HAP-1 (cell line): ENCODE results near the gene ABCC3.
A peak's percentile ranks its signal among the peaks of the same experiment; 100 is the strongest.

ENCODE experiments used
- DNase-seq, 2 experiments: peaks; one replicate each; pipeline ENCODE4 v3.0.0-alpha.2; 2016 to 2020; ENCODE audit warnings: low spot score in 2 of 2
- H3K27me3 ChIP-seq: fragments of 250-450 bp; sonication (Bioruptor Pico); 2 replicates; pipeline ENCODE4 v1.5.1; 2020; ENCODE audit warnings: low read depth, mild to moderate bottlenecking, moderate library complexity
- H3K36me3 ChIP-seq: fragments of 250-450 bp; sonication (Bioruptor Pico); replicated peaks from 2 replicates; pipeline ENCODE4 v1.5.1; 2020; ENCODE audit warnings: mild to moderate bottlenecking
- H3K4me1 ChIP-seq: fragments of 250-450 bp; sonication (Bioruptor Pico); 2 replicates; pipeline ENCODE4 v1.5.1; 2020; ENCODE audit warnings: mild to moderate bottlenecking
- H3K4me3 ChIP-seq: fragments of 250-450 bp; sonication (Bioruptor Pico); 2 replicates; pipeline ENCODE4 v1.5.1; 2020; ENCODE audit warnings: mild to moderate bottlenecking, moderate library complexity
- H3K9me3 ChIP-seq: fragments of 250-450 bp; sonication (Bioruptor Pico); 2 replicates; pipeline ENCODE4 v1.5.1; 2020; ENCODE audit warnings: mild to moderate bottlenecking, moderate library complexity
- in situ Hi-C: fragments of 300-500 bp; cut with MboI; formaldehyde crosslinking; loops from 3 replicates; pipeline ENCODE4 v1.14.3; 2020; ENCODE audit warnings: low sequenced_read_pairs, inconsistent platforms, mixed read lengths

ABCC3 gene

DNA sequence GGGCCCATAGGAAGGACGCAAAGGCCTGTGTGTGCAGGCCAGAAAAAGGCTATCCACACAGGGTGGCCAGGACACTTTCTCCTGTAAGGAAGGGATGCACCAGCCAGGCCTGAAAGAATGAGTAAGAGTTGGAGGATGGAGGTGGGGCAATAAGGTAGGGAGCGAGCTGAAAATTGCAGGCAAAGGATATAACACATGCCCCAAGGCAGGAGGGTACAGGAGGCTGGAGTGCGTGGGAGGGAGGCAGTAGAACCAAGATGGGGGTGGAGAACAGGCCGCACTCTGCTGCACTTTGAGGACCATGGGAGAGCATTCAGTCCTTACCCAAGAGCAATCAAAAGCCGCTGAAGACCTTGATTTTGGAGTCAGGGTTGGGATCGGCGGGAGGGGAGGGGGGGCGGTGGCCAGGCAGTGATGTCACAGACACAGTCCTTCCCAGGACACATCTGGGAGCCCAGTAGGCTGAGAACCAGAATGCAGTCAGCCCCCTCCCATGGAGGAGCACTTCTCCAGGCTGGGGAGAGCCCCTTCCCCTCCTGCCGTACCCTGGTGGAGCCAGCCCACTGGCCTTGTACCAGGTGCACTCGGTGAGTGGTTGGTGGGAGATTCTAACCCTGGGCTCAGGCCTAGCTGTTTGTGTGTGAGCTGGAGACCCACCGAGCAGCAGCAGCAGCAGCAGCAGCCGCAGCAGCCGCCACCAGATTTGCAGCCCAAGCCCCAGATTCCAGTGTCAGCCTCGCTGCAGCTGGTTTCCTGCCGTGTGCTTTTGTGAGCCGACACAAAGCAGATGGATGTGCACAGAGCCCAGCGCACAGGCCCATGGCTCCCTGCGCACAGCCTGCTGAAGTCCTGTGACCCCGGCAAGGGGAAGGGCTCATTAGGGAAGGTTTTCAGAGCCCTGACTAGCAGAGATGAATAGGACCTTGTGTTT lies 55.5 kb downstream of the ABCC3 start:
- no peaks in the 10 kb centered on the region for H3K4me1 ChIP-seq
- DNase-seq, result no peak
- no peaks in the 10 kb centered on the region for H3K27me3 ChIP-seq
- in situ Hi-C loops, result no loop called here
- H3K9me3 ChIP-seq, result no peaks in the 10 kb centered on the region
- no peak overlapping the region for H3K4me3 ChIP-seq
- H3K36me3 ChIP-seq, result peaks cover 26% of the 10 kb centered on the region

DNA sequence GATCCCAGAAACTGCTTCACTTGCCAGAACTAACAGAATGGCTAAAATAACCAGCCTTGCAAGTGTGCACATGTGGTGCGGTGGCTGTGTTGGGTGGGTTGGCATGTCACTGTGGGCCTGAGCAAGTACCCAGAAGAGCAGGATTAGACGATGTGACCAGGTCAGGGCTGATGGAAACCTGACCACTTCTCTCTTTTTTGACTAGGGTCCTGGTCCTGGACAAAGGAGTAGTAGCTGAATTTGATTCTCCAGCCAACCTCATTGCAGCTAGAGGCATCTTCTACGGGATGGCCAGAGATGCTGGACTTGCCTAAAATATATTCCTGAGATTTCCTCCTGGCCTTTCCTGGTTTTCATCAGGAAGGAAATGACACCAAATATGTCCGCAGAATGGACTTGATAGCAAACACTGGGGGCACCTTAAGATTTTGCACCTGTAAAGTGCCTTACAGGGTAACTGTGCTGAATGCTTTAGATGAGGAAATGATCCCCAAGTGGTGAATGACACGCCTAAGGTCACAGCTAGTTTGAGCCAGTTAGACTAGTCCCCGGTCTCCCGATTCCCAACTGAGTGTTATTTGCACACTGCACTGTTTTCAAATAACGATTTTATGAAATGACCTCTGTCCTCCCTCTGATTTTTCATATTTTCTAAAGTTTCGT lies 56.3 kb downstream of the ABCC3 start:
- Histone ChIP-seq H3K9me3 (no peaks in the 10 kb centered on the region), H3K4me3 (no peak overlapping the region), H3K27me3 (no peaks in the 10 kb centered on the region), H3K36me3 (peaks cover 34% of the 10 kb centered on the region), H3K4me1 (no peaks in the 10 kb centered on the region)
- DNase-seq, result no peak
- in situ Hi-C loops, result no loop called here

GRCh38 chr17:50691550-50692447 lies 57.1 kb downstream of the ABCC3 start:
- in situ Hi-C loops, result no loop called here
- no peaks in the 10 kb centered on the region for H3K27me3 ChIP-seq
- DNase-seq, result no peak
- no peak overlapping the region for H3K4me3 ChIP-seq
- H3K4me1 ChIP-seq, result no peaks in the 10 kb centered on the region
- H3K9me3 ChIP-seq, result no peaks in the 10 kb centered on the region
- peaks cover 42% of the 10 kb centered on the region for H3K36me3 ChIP-seq

DNA sequence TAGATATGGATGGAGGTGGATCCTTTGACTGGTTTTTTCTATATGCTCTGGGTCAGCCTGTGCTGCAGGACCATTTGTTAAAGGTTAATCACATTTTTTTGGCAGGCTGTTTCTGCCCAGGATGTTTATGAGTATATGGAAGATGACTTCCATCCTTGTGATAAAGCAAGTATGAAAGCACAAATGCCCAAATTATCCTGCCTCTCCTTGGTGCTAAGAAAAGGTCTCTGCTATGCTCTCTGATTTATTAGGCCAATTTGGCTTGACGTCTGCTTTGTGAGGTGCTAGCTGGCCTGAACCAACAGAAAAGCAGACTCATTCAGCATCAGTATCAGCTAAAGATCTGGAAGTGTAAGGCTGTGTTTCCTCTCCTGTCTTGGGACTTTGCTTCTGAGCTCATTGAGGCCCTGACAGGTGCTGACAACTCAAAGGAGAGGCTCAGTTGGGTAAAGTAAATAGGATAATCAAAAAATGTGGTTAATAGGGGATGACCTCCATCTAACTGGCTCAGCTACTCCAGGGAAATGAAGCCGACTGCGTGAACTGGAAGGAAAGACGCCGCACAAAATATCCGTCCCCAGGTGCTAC lies 57.9 kb downstream of the ABCC3 start:
- Histone ChIP-seq H3K4me1 (no peaks in the 10 kb centered on the region), H3K4me3 (no peak overlapping the region), H3K36me3 (peaks cover 49% of the 10 kb centered on the region), H3K9me3 (no peaks in the 10 kb centered on the region), H3K27me3 (no peaks in the 10 kb centered on the region)
- no peak for DNase-seq
- in situ Hi-C loops, result no loop called here

DNA sequence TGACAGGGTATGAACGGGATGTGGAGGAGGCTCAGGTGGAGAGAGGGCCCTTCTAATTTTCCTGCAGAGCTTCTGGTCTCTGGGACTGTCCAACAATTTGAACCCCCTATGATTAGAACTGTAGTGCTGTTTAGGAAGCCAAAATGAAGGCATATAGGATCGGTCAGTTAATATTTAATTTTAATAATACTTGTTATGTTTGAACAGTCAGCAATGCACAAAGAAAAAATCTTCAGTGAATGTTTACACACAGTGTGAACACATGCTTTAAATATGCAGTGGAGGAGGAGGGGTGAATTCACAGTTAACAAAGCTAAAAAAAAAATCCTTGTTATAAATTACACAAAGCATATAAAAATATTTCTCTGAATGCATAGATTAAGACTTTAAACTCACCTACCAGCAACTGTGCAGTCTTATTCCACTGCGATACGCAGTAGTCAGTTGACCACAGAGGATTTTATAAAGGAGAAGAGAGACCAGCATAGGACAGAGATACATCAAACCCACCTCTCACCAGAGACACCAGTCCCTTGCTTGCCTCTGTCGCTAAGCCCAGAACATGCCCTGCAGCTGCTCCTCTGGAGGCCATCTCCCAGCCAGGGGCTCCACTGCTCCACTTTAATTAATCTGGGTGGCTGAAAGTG lies 58.5 kb downstream of the ABCC3 start:
- Histone ChIP-seq H3K27me3 (no peaks in the 10 kb centered on the region), H3K4me3 (no peak overlapping the region), H3K36me3 (peaks cover 55% of the 10 kb centered on the region), H3K4me1 (no peaks in the 10 kb centered on the region), H3K9me3 (no peaks in the 10 kb centered on the region)
- no peak for DNase-seq
- in situ Hi-C loops, result no loop called here

GRCh38 chr17:50696365-50696879 lies 61.7 kb downstream of the ABCC3 start:
- Histone ChIP-seq H3K9me3 (no peaks in the 10 kb centered on the region), H3K36me3 (peaks cover 82% of the 10 kb centered on the region), H3K27me3 (no peaks in the 10 kb centered on the region), H3K4me3 (no peak overlapping the region), H3K4me1 (no peaks in the 10 kb centered on the region)
- DNase-seq, result no peak
- in situ Hi-C loops, result loop anchor here (5.0 kb wide), 1 partner anchor 149 kb away; the partner anchor contains the start of gene SPATA20

DNA sequence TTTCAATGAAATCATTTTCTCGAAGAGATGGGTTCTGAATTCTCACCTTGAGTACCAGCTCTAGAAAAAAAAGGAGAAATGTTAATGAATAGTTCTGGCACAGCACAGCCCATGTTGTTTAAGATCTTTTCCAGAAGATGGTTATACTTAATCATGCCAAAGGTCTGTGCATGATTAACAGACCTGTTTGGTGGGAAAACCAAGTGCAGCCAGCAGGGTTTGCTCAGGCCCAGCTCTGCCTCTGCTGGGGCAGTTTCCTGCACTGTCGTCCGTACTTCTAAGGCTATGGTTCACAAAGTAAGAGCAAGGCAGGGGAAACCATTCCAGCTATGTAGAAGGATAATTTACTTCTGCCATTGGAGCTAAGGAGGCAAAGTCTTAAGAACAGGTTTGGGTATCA lies 62.4 kb downstream of the ABCC3 start:
- Histone ChIP-seq H3K4me3 (no peak overlapping the region), H3K9me3 (no peaks in the 10 kb centered on the region), H3K4me1 (no peaks in the 10 kb centered on the region), H3K36me3 (peaks cover 86% of the 10 kb centered on the region), H3K27me3 (no peaks in the 10 kb centered on the region)
- DNase-seq, result no peak
- in situ Hi-C loops, result loop anchor here (5.0 kb wide), 1 partner anchor 150 kb away; the partner anchor contains the start of gene SPATA20

GRCh38 chr17:50697663-50698272 lies 63.1 kb downstream of the ABCC3 start:
- no peak for DNase-seq
- no peak overlapping the region for H3K4me3 ChIP-seq
- peaks cover 83% of the 10 kb centered on the region for H3K36me3 ChIP-seq
- H3K27me3 ChIP-seq, result no peaks in the 10 kb centered on the region
- H3K4me1 ChIP-seq, result no peaks in the 10 kb centered on the region
- in situ Hi-C loops, result loop anchor here (5.0 kb wide), 1 partner anchor 150 kb away; the partner anchor contains the start of gene SPATA20
- no peaks in the 10 kb centered on the region for H3K9me3 ChIP-seq

DNA sequence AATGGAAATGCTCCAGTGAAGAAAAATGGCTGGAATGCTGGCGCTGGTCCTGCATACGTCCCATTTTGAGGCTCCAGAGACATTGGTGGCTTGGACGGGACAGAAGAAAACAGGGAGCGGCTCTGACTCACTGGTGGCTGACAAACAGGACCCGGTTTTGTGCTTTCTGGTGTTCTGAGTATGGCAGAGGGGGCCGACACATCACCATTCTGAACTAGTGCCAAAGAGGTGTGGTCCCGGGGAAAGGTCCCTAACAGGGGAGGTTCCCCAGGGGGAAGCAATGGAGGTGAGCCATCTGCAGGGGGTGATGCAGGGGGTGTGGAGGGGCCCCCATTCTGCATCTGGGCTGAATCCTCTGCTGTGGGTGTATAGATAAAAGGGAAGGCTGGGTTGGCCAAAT lies 64.7 kb downstream of the ABCC3 start:
- peaks cover 8% of the 10 kb centered on the region; the same call in 1 of the 2 replicates for H3K4me1 ChIP-seq
- H3K4me3 ChIP-seq, result no peak overlapping the region
- no peak for DNase-seq
- peaks cover 84% of the 10 kb centered on the region for H3K36me3 ChIP-seq
- H3K9me3 ChIP-seq, result no peaks in the 10 kb centered on the region
- no peaks in the 10 kb centered on the region for H3K27me3 ChIP-seq
- in situ Hi-C loops, result loop anchor here (5.0 kb wide), 1 partner anchor 152 kb away; the partner anchor contains the start of gene SPATA20

- no peaks in the 10 kb centered on the region for H3K9me3 ChIP-seq
- DNase-seq, result no peak
- no peak overlapping the region for H3K4me3 ChIP-seq
- peaks cover 51% of the 10 kb centered on the region for H3K36me3 ChIP-seq
- in situ Hi-C loops, result no loop called here
- no peaks in the 10 kb centered on the region for H3K27me3 ChIP-seq
- peaks cover 11% of the 10 kb centered on the region for H3K4me1 ChIP-seq
Observed at GRCh38 chr17:50703162-50703561, 68.5 kb downstream of the ABCC3 start.

- peaks cover 19% of the 10 kb centered on the region for H3K36me3 ChIP-seq
- in situ Hi-C loops, result no loop called here
- peak; percentile 80 to 89 for DNase-seq
Observed at GRCh38 chr17:50707289-50708049, 72.8 kb downstream of the ABCC3 start, which contains the start of gene ANKRD40. Gene ANKRD40 (minus strand): TSS chr17:50707914. CDS start chr17:50707654, 260 bp downstream.

More at GRCh38 chr17:50707289-50708049, 72.8 kb downstream of the ABCC3 start, which contains the start of gene ANKRD40:
- Histone ChIP-seq H3K4me1 (peaks cover 37% of the 10 kb centered on the region), H3K4me3 (peak within 1 kb of the TSS; percentile 74), H3K27me3 (no peaks in the 10 kb centered on the region), H3K9me3 (no peaks in the 10 kb centered on the region)
